SK-N-DZ (cell line): ENCODE data around the gene ENTREP3.

Experiments used
- DNase-seq: peaks from one replicate; pipeline ENCODE4 v3.0.0-alpha.2; 2015; ENCODE audit warnings: low spot score

ENTREP3 gene

DNA sequence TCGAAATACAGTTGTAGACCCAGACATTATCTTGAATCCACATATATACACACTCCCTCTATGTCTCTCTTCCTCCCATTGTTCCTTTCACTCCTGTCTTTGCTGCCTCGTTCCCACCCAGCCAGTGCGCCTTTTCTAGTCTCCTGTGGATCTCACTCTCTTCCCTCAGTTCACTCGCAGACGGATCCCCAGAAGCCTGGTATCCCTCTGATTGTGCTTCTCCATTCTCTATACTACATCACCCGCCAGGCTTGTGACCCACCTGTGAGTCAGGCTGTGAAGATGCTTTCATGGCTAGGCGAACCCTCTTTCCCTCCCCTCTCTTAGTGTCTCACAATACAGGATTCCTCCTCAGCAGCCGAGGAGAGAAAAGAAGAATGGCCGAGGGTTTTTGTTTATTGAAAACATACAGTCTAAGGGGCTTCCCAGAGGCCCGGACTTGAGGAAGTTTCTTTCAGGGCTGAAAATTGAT lies 23.4 kb upstream of the ENTREP3 start:
- no peak for DNase-seq

DNA sequence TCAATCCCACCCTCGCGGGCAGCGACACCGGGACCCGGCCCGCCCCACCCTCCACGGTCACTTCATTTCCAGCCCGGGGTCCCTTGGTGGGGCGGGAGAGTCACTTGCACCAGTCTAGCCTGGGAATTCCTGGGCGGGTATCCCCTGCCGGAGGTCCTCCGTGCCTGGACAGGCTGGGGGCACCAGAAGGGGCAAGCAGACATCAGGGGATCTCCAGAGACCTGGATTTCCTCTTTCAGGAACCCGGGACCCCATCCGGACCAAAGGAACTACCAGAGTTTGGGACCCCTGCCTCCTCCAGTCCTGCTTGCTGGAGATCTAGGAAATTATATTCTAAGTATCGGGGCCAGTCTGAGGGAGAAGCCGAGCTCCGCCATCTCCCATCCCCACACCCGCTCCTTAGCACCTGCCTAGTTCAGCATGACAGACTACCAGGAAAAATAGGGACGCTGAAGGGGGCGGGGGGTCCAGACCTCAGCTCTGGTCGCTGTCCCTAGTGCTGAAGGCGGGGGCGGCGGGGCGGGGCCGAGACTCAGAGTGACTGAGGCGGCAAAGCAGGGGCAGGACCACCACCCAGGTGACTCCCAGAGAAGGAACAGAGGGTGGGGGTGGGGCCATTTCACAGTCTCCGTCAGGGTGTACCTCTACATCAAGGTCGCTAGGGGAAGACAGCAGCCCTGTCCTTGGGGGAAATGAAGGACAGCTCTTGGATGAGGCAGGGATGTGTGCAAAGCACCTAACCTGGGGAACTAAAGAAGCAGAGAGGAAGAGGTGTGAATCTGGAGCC lies 22.8 kb upstream of the ENTREP3 start:
- peak; percentile 90 for DNase-seq

DNA sequence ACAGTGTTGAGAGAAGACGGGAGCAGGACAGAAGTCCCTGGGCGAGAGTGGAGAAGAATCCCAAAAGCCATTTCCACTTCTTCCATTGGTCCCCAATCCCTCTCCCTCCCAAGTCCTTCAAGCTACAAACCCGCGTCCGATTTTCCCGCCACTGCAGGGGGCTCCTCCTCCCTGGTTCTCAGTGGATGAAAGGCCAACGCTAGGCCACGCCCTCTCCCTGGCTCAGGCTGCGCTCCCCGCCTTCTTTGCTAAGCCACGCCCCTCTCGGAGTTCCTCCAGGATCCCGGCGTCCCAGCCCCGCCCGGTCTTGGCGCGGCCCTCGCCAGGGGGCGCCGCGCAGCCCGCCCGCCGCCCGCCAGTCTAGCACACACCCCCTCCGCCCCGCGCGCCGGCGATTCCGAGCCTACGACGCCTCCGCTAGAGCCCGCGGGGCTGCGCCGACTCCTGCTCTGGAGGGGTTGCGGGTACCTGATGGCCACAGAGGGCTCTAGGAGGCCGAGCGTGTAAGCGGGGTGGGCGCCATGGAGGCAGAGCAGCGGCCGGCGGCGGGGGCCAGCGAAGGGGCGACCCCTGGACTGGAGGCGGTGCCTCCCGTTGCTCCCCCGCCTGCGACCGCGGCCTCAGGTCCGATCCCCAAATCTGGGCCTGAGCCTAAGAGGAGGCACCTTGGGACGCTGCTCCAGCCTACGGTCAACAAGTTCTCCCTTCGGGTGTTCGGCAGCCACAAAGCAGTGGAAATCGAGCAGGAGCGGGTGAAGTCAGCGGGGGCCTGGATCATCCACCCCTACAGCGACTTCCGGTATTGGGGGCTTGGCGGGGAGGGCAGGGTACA lies 22.0 kb upstream of the ENTREP3 start, which contains the start of gene HCN3:
HCN3 (plus strand) TSS at position 394 of the 832 bp plus-strand sequence; CDS start at position 522, 128 bp downstream.
- peak; percentile 99 for DNase-seq

DNA sequence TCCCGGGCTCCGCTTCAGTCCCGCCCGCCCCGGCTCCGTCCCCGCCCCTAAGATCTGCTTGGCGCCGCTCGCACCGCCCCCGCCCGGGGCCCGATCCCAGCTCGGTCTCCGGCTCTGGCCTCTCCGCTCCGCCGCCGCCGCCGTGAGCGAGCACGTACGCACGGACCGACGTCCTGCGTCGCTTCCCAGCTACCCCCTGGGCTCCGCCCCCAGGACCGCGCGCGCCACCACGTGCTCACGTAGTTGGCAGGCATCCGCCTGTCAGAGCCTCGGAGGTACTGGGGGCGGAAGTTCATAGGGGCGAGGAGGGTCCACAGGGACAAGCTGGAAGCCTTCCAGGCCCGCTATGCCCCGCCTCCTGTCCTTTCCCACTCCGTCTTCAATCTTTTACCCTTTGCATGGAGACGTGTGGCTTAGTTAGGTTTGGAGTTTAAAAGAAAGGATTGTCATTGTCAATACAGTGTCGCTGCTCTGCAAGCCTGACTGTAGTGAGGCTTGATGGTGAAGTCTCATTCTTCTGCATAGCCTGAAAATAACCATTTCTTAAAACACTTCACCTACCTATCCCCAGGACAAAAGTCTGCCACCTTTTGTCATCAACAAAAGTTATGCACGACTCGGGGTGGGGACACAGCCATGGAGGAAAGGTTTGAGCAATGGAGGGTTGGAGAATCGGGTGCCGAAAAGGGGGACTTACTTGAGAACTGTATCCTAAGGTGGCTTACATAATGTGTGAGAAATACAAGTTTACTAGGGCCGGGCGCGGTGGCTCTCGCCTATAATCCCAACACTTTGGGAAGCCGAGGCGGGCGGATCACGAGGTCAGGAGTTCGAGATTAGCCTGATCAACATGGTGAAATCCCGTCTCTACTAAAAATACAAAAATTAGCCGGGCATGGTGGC lies 18.3 kb upstream of the ENTREP3 start, which contains the start of gene CLK2:
CLK2 (minus strand) TSS at position 162 of the 903 bp plus-strand sequence. CDS start 2,527 bp downstream, outside the sequence.
- DNase-seq: peak; percentile 99

DNA sequence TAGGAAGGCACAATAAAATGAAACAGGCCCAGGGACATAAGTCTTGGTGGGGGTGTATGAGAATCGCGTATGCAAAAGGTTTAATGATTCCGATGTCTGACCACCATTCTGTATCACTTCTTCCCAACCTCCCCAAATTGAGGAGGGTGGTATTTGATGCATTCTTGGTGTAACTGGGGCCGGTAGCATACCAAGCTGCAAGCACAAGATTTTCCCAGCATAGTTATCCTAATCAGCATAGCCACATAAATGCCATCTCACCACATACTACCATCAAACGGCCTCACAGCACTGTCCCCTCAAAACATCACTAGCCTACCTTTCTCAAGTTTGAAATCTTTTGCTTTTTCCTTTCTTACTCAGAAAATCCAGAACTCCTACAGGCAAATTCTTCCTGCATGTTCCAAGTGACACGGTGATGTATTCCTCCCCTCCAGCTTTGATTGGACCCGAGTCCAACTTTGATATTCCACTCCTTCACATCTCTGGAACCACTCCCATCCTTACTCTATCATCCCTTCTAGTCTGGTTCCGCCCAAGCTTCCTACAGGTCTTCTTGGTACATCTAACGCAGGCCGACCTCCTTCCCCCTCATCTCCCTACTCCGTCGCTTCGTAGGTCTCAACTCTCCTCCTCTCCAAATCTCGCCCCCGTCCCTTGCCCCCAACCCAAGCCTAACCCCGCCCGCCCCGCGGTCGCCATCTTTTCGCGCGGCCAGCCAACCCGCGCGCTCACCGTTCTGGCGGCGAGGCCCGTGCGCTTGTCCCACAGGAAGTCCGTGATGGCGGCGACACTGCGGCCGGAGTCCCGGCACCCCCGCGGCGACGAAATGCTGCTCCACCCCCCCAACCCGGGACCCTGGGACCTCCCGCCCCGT lies 17.4 kb upstream of the ENTREP3 start:
- peak; percentile 75 for DNase-seq

DNA sequence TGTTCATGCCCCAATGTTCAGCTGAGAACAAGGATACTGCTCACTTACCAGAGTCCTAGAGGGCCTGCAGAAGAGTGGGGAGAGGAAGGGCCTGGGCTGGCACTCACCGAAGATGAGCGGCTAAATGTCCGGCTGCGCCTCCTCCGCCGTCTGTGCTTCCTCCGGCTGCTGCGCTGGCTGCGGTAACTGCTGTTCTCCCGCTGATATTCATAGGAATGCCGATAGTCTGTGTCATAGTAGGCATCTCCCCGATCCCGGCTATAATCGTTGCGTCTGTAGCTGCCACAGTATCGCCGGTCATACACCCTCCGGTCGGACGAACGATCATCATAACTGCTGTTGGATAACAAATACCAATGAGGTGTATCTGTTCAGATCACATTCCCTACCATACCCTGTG lies 14.1 kb upstream of the ENTREP3 start:
- DNase-seq: no peak

DNA sequence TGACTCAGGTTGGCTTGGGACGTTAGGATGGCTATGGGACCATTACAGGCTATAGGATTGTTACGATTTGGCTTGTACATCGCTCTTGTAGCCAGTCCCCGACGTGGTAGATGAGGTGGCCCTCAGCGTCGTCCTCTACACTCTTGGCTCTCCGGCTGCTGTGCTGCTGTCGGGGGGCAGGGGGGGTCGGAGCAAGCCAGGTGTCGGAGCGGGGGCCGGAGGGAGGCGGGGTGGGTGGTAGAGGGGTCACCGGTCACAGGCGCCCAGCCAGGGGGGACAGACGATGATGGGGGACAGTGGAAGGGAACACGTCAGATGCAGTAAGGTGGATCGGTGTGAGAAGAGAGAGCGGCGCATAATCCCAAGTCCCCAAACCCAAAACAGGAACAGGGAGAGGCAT lies 13.3 kb upstream of the ENTREP3 start:
- no peak for DNase-seq

DNA sequence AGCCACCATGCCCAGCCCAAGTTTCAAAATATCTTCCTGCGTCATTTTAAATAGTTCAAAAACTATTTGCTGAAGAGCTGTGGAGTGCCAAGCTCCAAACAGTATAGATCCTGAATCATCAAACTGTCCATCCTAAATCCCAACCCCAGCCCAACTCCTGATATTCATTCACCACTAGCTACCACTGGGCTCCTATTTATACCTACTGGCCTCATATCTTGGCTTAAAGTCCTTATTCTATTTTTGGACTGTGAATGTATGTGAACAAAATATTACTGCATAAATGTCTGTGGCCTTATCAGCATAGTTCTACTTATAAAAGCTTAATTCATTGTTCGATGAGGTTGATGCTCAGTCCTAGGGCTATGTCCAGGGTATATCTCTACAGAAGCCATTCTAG lies 12.1 kb upstream of the ENTREP3 start:
- no peak for DNase-seq

DNA sequence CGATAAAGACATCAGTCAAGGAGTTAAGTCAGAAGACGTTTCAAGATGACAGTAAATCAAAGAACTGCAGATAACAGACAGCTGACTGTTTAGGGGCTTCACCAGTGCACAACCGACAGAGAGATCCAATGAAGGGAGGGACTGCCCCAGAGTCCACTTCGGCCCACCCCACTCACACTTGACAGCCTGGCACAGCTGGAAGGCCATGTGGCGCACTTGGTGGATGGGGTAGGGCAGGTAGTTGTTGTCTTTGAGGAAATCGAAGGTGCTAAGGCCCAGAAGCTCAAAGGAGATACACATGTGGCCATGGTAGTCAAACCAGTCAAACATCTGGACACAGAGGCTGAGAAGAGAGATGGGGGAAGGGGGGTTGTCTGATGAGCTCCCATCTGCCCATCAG lies 11.3 kb upstream of the ENTREP3 start:
- DNase-seq: no peak

DNA sequence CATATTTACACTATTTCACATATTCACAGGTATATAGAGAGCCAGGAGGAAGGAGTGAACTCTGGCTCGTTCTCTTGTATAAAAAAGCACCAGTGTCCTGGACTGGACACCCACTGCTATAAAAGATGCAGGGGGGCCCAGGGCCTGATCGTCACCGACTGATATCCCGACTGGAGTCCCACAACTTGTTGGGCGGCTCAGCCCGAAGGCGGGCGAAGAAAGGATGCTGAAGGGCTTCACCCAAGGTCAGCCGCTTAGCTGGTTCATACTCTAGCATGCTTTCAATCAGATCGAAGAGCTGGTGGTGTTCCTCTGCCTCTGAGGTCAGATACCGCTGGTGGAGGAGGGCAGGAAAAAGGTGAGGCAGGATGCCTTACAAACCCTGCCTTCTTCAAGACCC lies 7.8 kb upstream of the ENTREP3 start:
- DNase-seq: no peak

DNA sequence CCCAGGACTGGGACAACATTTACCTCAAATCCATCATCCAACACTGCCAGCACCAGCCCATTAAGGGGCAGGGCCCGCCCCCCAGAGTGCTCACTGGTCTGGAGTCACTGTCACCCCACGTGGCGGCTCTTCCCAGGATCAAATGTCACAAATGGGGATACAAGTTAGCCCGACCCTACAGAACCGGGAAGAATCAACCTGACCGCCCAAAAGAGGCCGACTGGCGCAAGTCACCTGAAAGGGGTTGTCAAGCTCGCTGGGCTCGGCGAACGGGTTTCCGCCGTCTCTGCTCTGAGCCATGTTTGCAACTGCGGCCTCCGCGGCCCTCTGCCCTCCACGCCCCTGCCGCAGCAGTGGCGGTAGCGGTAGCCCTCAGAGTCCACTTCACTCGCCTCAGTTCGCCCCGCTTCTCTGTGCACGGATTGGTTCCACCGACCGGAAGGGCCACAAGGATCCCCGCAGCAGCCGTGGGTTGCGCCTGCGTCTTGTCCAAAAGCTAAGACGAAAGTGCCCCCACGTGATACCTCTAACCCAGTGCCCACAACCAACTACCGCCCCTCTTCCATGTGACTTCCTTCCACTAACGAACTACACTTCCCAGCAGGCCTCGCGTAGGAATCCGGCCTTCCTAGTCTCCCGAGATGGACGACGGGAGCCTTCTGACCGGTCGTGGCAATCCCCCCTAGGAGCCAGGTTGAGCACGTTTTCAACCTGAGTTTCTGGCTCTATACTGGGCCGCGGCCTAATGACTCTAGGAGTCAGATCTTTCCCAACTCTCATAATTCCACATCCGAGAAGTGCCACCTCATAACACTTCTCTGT lies 6.8 kb upstream of the ENTREP3 start, which contains the start of gene SCAMP3:
SCAMP3 (minus strand) TSS at position 509 of the 822 bp plus-strand sequence; CDS start at position 300, 209 bp downstream.
- DNase-seq: peak; percentile 100

DNA sequence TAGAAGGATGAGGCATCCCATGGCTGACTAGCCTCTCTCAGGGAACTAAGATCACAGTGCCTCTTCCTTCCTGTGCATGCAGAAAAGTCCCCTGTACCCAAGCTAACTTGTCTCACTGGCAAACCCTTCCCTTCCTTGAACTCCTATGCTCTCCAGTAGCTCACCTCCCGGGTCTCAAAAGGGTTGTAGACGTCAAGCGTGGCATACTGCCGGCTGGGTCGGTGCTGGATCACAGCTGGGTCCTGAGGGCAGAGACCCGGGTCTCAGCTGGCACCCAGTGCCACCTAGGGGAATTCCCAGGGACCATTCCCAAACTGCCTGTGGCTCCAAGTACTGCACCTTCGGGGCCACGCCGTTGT lies 6.2 kb upstream of the ENTREP3 start:
- no peak for DNase-seq

DNA sequence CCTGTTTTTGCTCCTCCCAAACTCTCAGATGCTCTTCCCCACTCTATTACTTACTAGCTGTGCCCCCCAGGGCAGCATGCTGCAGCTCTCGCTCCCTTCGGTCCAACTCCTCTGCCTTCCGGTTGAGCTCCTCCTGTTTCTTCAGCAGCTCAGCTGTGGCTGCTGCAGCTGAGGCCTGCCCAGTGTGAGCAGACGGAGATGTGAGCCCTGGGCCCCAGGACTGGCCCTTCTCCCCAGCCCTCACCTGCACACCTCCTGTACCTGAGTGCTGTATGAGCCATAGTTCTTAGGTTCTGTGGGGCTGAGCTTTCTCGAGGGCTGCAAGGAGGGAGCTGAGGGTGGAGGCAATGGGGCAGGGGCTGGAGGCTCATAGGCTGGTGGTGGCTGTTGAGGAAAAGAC lies 5.0 kb upstream of the ENTREP3 start:
- no peak for DNase-seq

DNA sequence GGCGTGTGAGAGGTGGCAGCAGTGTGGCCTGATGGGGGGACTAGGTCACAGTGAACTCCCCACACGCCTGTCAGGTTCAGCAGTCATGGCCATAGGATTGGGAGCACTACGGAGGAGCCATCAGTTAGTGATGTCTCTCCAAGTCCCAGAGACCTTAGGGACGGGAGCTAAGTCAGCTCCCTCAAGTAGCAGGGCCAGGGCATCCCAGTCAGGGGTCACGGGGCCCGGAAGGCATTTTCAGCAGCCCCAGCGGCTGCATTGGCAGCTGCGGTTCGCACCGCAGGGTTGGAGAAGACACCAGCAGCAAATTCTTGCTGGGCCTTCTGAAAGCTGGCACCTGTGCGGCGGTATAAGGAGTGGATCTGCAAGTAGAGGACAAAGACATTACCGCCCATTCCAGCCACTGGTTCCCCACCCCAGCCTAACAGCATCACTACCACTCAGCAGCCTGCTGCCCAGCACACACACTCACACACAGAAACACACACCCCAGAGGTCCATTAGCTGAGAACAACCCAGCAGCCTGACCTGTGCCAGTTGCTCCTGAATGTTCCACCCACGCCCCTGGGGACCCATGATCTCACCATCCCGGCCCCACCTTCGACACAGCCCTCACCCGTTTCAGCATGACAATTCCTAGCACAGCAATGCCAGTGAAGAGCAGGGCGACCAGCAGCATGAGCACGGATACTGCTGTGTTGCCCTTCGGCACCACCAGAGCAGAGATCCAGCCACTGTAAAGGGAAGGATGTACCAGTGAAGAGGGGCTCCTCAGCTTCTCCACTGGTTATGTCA lies 972 bp upstream of the ENTREP3 start:
- DNase-seq: no peak

DNA sequence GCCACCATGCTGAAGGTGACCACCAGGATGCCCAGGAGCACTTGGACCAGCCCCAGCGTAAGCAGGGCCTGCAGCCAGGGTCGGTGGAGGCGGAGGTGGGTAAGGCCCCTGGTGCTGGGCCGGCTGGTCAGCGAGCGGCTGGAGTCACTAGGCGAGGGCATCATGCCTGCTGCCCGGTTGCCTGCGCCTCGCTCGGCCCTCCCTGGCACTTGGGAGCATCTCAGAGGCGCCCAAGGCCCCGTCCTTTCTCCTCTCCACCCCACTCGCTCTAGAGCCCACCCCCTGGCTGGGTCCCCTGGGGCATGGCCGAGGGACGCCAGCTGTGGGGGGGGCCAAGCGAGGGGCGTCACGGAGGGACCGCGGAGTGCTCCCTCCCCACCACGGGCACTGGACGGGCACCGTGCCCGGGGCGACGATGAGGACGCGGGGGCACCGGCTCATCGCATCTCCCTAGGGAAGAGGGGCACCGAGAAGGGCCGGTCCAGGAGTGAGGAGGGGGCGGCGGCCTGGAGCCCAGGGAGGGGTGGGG lies 505 bp downstream of the ENTREP3 start:
- DNase-seq: peak; percentile 55

DNA sequence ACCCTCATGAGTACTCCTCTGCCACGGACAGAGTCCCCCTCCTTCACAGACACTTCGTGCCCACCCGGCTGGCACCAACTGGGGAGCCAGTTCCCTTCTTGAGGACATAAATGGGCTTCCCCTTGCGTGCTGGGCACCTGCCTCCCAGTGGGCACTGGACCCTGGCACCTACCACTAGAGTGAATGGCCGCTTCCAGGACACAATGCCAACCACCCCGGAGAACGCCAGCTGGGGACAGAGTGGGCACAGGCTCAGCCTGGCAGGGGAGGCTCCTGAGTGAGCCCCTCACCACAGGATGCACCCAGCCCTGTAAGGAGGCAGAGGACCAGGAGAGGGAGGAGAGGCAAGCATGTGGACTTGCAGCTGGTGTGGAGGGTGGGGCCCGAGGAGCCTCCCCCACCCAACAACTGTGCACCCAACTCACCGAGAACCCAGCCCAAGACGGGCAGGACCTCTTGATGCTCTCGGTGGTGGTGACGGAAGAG lies 1.0 kb downstream of the ENTREP3 start:
- peak; percentile 40 for DNase-seq

DNA sequence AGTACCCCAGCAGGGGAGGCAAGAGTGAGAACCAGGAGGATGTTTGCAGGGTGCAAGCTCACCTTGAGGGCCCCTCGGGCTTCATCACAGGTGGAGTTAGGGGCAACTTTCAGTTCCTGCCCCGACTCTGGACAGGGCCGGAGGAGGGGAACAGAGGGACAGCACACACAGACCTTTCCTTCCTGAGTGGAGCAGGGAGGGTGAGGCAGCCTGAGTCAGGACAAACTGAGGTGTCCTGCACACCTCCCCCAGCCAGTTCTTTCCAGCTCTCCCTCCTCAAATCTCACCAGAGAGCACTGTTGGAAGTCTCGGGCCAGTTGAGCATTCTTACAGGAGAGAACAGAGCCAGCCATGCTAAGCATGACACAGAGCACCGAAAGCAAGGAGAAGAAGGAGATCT lies 1.5 kb downstream of the ENTREP3 start:
- no peak for DNase-seq

DNA sequence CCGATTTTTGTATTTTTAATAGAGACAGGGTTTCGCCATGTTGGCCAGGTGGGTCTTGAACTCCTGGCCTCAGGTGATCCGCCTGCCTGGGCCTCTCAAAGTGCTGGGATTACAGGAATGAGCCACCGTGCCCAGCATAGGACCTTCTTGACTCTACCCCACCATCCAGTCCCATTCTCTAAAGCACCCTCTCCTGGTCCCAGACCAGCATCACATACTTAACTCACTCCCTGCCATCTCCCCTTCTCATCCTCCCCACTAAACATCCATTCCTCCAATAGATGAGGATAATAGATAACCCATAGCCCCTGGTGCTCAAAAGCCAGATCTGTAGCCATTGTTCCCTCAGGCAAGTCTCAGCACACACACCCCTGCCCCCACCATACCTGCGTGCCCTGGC lies 2.1 kb downstream of the ENTREP3 start:
- peak; percentile 78 for DNase-seq
